ENCODE measurements around the gene PLEKHG5.

DNA sequence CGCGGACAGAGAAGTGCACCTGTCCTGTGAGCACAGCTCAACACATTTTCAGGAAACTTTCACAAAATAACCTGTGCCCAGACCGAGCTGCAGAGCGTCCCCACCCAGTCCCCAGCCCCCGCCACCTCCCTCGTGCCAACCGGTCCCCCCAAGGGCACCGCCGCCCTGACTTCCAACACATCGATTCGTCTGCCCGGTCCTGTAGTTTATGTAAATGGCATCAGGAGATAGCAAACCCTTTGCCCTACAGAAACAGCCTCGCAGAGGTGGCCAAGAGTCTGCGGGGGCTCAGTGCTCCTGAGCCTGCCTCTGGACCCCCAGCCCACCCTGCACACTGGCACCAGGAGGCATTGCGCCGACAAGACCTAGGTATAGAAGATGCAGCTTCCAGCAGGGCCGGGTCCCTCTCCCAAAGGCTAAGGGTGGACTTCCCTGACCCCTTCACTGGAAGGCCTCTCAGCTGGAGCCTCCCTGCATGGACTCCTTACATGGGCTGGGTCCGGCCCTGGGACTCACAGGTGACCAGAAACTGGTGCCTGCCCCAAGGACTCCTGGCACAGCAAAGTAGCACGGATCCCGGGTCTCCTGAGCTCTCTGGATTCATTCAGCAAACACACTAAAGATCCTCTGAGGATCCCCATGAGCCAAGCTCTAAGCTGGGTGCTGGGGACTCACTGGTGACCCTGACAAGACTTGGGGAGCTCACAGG lies 6.6 kb upstream of the PLEKHG5 start:
- TF ChIP-seq POLR2AphosphoS5 (IDR thresholded peaks at IDR 0.05; ENCODE audit: low read depth, low read length) (no peak), TAF1 (IDR thresholded peaks at IDR 0.05; ENCODE audit: borderline replicate concordance, insufficient read depth, low read length) (no peak), REST (IDR thresholded peaks at IDR 0.05; ENCODE audit: insufficient read depth in 1 of 2, low read depth in 2 of 2, low read length in 2 of 2) (no peak)

All from PFSK-1 (cell line).